ENCODE results near the gene PDSS1. TPM values are rescaled to one million over a fixed set of nuclear protein-coding genes. Genes with fewer than 3 reads are reported as not detected.

Gene PDSS1
- total RNA-seq, 1 donor from 2014 or later: 8.0 TPM

- TF ChIP-seq CTCF (IDR thresholded peaks at IDR 0.05; ENCODE audit: unreplicated experiment): no peak
- Mint-ChIP-seq H3K27ac (ENCODE audit: unreplicated experiment) (no peak overlapping the region), H3K27me3 (ENCODE audit: unreplicated experiment) (no peaks in the 10 kb centered on the region), H3K4me3 (ENCODE audit: unreplicated experiment) (no peak overlapping the region), H3K36me3 (ENCODE audit: low read depth, unreplicated experiment) (peaks cover 3% of the 10 kb centered on the region), H3K4me1 (ENCODE audit: unreplicated experiment) (peaks cover 5% of the 10 kb centered on the region), H3K9me3 (ENCODE audit: unreplicated experiment) (no peaks in the 10 kb centered on the region)
- no peak for DNase-seq (ENCODE audit: low spot score)
These were observed 61.5 kb downstream of the PDSS1 start for GRCh38 chr10:26759008-26759407.

- Mint-ChIP-seq H3K36me3 (ENCODE audit: low read depth, unreplicated experiment) (no peaks in the 10 kb centered on the region), H3K4me3 (ENCODE audit: unreplicated experiment) (no peak overlapping the region), H3K4me1 (ENCODE audit: unreplicated experiment) (peaks cover 7% of the 10 kb centered on the region), H3K27ac (ENCODE audit: unreplicated experiment) (no peak overlapping the region), H3K9me3 (ENCODE audit: unreplicated experiment) (no peaks in the 10 kb centered on the region), H3K27me3 (ENCODE audit: unreplicated experiment) (no peaks in the 10 kb centered on the region)
- no peak for DNase-seq (ENCODE audit: low spot score)
- TF ChIP-seq CTCF (IDR thresholded peaks at IDR 0.05; ENCODE audit: unreplicated experiment): no peak
These were observed 68.0 kb downstream of the PDSS1 start for GRCh38 chr10:26765549-26765948.

GRCh38 chr10:26770069-26770468, 72.6 kb downstream of the PDSS1 start:
- Mint-ChIP-seq H3K27me3 (ENCODE audit: unreplicated experiment) (no peaks in the 10 kb centered on the region), H3K9me3 (ENCODE audit: unreplicated experiment) (no peaks in the 10 kb centered on the region), H3K4me3 (ENCODE audit: unreplicated experiment) (no peak overlapping the region), H3K4me1 (ENCODE audit: unreplicated experiment) (peaks cover 7% of the 10 kb centered on the region), H3K27ac (ENCODE audit: unreplicated experiment) (no peak overlapping the region), H3K36me3 (ENCODE audit: low read depth, unreplicated experiment) (no peaks in the 10 kb centered on the region)
- DNase-seq (ENCODE audit: low spot score): no peak
- TF ChIP-seq CTCF (IDR thresholded peaks at IDR 0.05; ENCODE audit: unreplicated experiment): no peak

GRCh38 chr10:26773633-26774032, 76.1 kb downstream of the PDSS1 start:
- no peaks in the 10 kb centered on the region for H3K36me3 Mint-ChIP-seq (ENCODE audit: low read depth, unreplicated experiment)
- TF ChIP-seq CTCF (IDR thresholded peaks at IDR 0.05; ENCODE audit: unreplicated experiment): no peak
- H3K27me3 Mint-ChIP-seq (ENCODE audit: unreplicated experiment): no peaks in the 10 kb centered on the region
- no peaks in the 10 kb centered on the region for H3K9me3 Mint-ChIP-seq (ENCODE audit: unreplicated experiment)
- no peak overlapping the region for H3K27ac Mint-ChIP-seq (ENCODE audit: unreplicated experiment)
- no peak overlapping the region for H3K4me3 Mint-ChIP-seq (ENCODE audit: unreplicated experiment)
- no peak for DNase-seq (ENCODE audit: low spot score)
- H3K4me1 Mint-ChIP-seq (ENCODE audit: unreplicated experiment): peaks cover 8% of the 10 kb centered on the region

GRCh38 chr10:26776258-26776657, 78.8 kb downstream of the PDSS1 start:
- H3K4me1 Mint-ChIP-seq (ENCODE audit: unreplicated experiment): peaks cover 22% of the 10 kb centered on the region
- no peak for DNase-seq (ENCODE audit: low spot score)

More at GRCh38 chr10:26776258-26776657, 78.8 kb downstream of the PDSS1 start:
- no peak overlapping the region for H3K4me3 Mint-ChIP-seq (ENCODE audit: unreplicated experiment)
- no peak overlapping the region for H3K27ac Mint-ChIP-seq (ENCODE audit: unreplicated experiment)
- H3K9me3 Mint-ChIP-seq (ENCODE audit: unreplicated experiment): no peaks in the 10 kb centered on the region
- TF ChIP-seq CTCF (IDR thresholded peaks at IDR 0.05; ENCODE audit: unreplicated experiment): no peak
- H3K36me3 Mint-ChIP-seq (ENCODE audit: low read depth, unreplicated experiment): no peaks in the 10 kb centered on the region
- H3K27me3 Mint-ChIP-seq (ENCODE audit: unreplicated experiment): peaks cover 1% of the 10 kb centered on the region

Data from endothelial cell (in vitro differentiated cells).